Vagina (tissue), 2 donors: Measurements from ENCODE around the gene STH. TPM values are rescaled to one million over a fixed set of nuclear protein-coding genes. Genes with fewer than 3 reads are reported as not detected.

Source experiments
- DNase-seq, 2 donors: peaks; one replicate each; pipeline ENCODE4 v3.0.0-alpha.2; 2017; ENCODE audit errors: extremely low spot score in 2 of 2
- H3K27ac ChIP-seq: fragments of 200-600 bp; sonication (generic); one replicate; pipeline ENCODE4 v1.5.1; 2019
- H3K27me3 ChIP-seq: fragments of 200-600 bp; sonication (generic); one replicate; pipeline ENCODE4 v1.5.1; 2019
- H3K36me3 ChIP-seq, 2 donors: fragments of 200-600 bp; sonication (generic); one replicate each; pipeline ENCODE4 v1.5.1; 2017 to 2019
- H3K4me1 ChIP-seq: fragments of 200-600 bp; sonication (generic); one replicate; pipeline ENCODE4 v1.5.1; 2019
- H3K4me3 ChIP-seq, 2 donors: fragments of 200-600 bp; sonication (generic); 1 replicate in 1 of 2; 2 replicates in 1 of 2; pipeline ENCODE4 v1.5.1; 2016 to 2019
- H3K9me3 ChIP-seq: fragments of 200-600 bp; sonication (generic); one replicate; pipeline ENCODE4 v1.5.1; 2019
- POLR2A ChIP-seq, 2 donors: fragments of 450-650 bp; IDR thresholded peaks; one replicate each; pipeline ENCODE4 v1.6.1; 2017; ENCODE audit warnings: antibody characterized with exemption in 2 of 2, mild to moderate bottlenecking in 2 of 2, moderate library complexity in 2 of 2
- POLR2AphosphoS5 ChIP-seq, 2 donors: sonication (generic); formaldehyde crosslinking; IDR thresholded peaks; one replicate each; pipeline ENCODE4 v1.9.0; 2017; ENCODE audit warnings: antibody characterized with exemption in 2 of 2, mild to moderate bottlenecking in 2 of 2, low read depth in 1 of 2; ENCODE audit not compliant: insufficient read depth in 1 of 2
- intact Hi-C: fragments of 100-400 bp; cut with DNase I; formaldehyde crosslinking; loops from one replicate; pipeline ENCODE4 v1.15.1; 2023
- total RNA-seq: library from RNA; depleted of rRNA; stranded (reverse); fragments of >200 nt; gene quantifications from one replicate; pipeline ENCODE4 v1.2.3, GENCODE V29; 2016
- TF ChIP-seq, protein P1 (sequence below), 3 experiments: fragments of 450-650 bp in 2 of 3; fragments of 200-600 bp in 1 of 3; sonication (generic) in 1 of 3; IDR thresholded peaks; one replicate each; pipeline ENCODE4 v1.5.1; 2017 to 2019; ENCODE audit warnings: antibody characterized with exemption in 3 of 3, mild to moderate bottlenecking in 2 of 3, moderate library complexity in 2 of 3

The STH gene
- not detected for total RNA-seq

GRCh38 chr17:45998987-45999899 is at the start of gene STH:
TSS of gene STH (plus strand) at chr17:45999250. CDS start at chr17:45999280, 30 bp downstream.
- intact Hi-C loops, result no loop called here
- no peaks in the 10 kb centered on the region for H3K9me3 ChIP-seq
- no peaks in the 10 kb centered on the region for H3K27me3 ChIP-seq
- TF ChIP-seq POLR2AphosphoS5 (IDR thresholded peaks at IDR 0.05; ENCODE audit: insufficient read depth in 1 of 2, low read depth in 1 of 2) (no peak), POLR2A (IDR thresholded peaks at IDR 0.05) (no peak)
- TF ChIP-seq, protein P1, sequence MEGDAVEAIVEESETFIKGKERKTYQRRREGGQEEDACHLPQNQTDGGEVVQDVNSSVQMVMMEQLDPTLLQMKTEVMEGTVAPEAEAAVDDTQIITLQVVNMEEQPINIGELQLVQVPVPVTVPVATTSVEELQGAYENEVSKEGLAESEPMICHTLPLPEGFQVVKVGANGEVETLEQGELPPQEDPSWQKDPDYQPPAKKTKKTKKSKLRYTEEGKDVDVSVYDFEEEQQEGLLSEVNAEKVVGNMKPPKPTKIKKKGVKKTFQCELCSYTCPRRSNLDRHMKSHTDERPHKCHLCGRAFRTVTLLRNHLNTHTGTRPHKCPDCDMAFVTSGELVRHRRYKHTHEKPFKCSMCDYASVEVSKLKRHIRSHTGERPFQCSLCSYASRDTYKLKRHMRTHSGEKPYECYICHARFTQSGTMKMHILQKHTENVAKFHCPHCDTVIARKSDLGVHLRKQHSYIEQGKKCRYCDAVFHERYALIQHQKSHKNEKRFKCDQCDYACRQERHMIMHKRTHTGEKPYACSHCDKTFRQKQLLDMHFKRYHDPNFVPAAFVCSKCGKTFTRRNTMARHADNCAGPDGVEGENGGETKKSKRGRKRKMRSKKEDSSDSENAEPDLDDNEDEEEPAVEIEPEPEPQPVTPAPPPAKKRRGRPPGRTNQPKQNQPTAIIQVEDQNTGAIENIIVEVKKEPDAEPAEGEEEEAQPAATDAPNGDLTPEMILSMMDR (IDR thresholded peaks at IDR 0.05), result no peak
- no peak for DNase-seq
- no peak within 1 kb of the TSS for H3K27ac ChIP-seq
- no peaks in the 10 kb centered on the region for H3K36me3 ChIP-seq
- no peak within 1 kb of the TSS for H3K4me3 ChIP-seq
- H3K4me1 ChIP-seq, result peaks cover 5% of the 10 kb centered on the region

DNA sequence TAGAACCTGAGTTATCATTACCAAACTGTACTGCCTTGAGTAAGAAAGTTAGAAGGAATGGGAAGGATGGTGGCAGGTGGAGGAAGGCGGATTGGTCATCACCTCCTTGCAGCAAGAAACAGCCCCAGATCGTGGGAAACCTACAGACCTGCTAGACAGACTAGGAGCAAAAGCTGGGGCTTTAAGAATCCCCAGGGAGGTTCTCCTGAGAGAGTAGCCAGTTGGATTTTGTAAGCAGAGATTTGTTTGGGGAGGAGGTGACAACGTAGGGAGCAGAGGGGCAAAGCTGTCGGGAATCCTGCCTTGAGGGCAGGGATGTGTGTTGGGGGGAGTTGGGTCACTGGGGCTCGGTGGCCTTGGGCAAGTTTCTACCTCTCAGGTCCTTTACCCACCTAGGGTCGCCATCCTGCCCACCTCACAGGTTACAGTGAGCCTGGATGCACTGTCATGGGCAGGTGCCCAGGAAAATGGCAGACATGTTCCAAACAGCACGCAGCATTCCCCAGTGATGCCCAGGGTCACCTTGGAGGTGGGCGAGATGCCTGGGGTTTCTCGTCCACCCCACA is 49.2 kb upstream of the STH start:
- intact Hi-C loops, result no loop called here
- Histone ChIP-seq H3K9me3 (no peaks in the 10 kb centered on the region), H3K4me1 (peaks cover 8% of the 10 kb centered on the region), H3K4me3 (no peak overlapping the region), H3K36me3 (no peaks in the 10 kb centered on the region), H3K27me3 (no peaks in the 10 kb centered on the region), H3K27ac (no peak overlapping the region)
- TF ChIP-seq, protein P1 (IDR thresholded peaks at IDR 0.05), result no peak
- TF ChIP-seq POLR2AphosphoS5 (IDR thresholded peaks at IDR 0.05; ENCODE audit: insufficient read depth in 1 of 2, low read depth in 1 of 2), result no peak
- DNase-seq, result no peak

DNA sequence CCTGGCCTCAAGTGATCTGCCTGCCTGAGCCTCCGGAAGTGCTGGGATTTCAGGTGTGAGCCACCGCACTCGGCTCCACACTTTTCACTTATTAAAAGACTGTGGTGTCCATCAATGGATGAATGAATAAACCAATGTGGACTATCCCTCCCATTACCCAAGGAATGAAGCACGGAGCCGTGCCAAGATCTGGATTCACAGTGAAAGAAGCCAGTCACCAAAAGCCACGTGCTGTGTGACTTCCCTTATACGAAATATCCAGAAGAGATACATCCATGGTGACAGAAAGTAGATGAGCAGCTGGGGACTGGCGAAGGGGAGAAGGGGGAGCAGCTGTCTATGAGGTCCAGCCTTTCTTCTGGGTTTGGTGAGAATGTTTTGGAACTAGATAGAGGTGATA is 48.2 kb upstream of the STH start:
- intact Hi-C loops, result no loop called here

DNA sequence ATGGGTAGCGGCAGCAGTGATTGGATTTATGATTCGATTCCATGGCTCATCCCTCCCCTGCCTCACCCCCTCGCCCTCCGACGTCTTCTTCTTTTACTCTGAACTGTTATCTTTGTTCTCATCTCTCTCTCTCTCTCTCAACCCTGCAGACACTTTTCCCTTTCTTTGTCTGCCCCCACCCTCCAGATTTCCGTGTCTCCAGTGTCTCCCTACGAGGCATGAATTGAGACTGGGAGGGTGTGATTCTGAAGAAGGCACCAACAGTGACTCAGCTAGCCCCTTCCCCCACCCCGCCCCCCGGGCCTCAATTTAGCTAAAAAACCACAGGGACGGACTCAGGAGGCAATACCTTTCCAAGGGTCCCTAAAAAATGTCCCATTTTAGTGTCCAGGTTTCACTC is 47.6 kb upstream of the STH start:
- Histone ChIP-seq H3K27ac (no peak overlapping the region), H3K4me3 (no peak overlapping the region), H3K4me1 (peaks cover 8% of the 10 kb centered on the region), H3K36me3 (no peaks in the 10 kb centered on the region), H3K27me3 (no peaks in the 10 kb centered on the region), H3K9me3 (no peaks in the 10 kb centered on the region)
- DNase-seq, result no peak
- TF ChIP-seq POLR2A (IDR thresholded peaks at IDR 0.05) (no peak), POLR2AphosphoS5 (IDR thresholded peaks at IDR 0.05; ENCODE audit: insufficient read depth in 1 of 2, low read depth in 1 of 2) (no peak)
- TF ChIP-seq, protein P1 (IDR thresholded peaks at IDR 0.05), result no peak
- intact Hi-C loops, result no loop called here

More for the DNA sequence above, 48.2 kb upstream of the STH start:
- no peaks in the 10 kb centered on the region for H3K27me3 ChIP-seq
- peaks cover 8% of the 10 kb centered on the region for H3K4me1 ChIP-seq
- H3K4me3 ChIP-seq, result no peak overlapping the region
- H3K9me3 ChIP-seq, result no peaks in the 10 kb centered on the region
- TF ChIP-seq, protein P1 (IDR thresholded peaks at IDR 0.05), result no peak
- H3K27ac ChIP-seq, result no peak overlapping the region
- H3K36me3 ChIP-seq, result no peaks in the 10 kb centered on the region
- DNase-seq, result no peak

DNA sequence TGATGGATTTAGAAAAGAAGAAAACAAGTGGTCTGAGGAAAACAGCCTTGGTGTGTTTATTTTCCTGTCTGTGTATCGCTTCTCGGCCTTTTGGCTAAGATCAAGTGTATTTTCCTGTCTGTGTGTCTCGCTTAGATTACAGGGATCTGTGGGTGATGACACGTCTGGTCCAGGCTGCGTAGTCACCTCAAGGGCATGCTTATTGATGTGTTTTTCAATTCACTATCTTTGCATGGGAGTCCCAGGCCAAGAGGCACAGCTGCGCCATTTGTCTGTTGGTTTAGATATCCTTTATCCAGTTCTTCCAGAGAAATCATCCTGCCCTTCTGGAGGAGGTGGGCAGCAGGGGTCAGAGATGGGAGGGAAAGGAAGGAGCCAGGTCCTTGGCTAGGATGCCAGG is 47.1 kb upstream of the STH start:
- no peak overlapping the region for H3K4me3 ChIP-seq
- H3K9me3 ChIP-seq, result no peaks in the 10 kb centered on the region
- DNase-seq, result no peak
- TF ChIP-seq POLR2AphosphoS5 (IDR thresholded peaks at IDR 0.05; ENCODE audit: insufficient read depth in 1 of 2, low read depth in 1 of 2) (no peak), POLR2A (IDR thresholded peaks at IDR 0.05) (no peak)
- TF ChIP-seq, protein P1 (IDR thresholded peaks at IDR 0.05), result no peak
- no peaks in the 10 kb centered on the region for H3K36me3 ChIP-seq
- no peak overlapping the region for H3K27ac ChIP-seq
- intact Hi-C loops, result no loop called here
- H3K27me3 ChIP-seq, result no peaks in the 10 kb centered on the region
- H3K4me1 ChIP-seq, result peaks cover 8% of the 10 kb centered on the region
